Neural progenitor cell (in vitro differentiated cells): ENCODE data around the gene CRYBG3. TPM values are rescaled to one million over a fixed set of nuclear protein-coding genes. Genes with fewer than 3 reads are reported as not detected.

Experiments
- DNase-seq: peaks from one replicate; pipeline ENCODE4 v3.0.0-alpha.2; 2016; ENCODE audit warnings: low spot score
- H2AFZ ChIP-seq: fragments of 200-600 bp; sonication (generic); replicated peaks from 2 replicates; pipeline ENCODE4 v1.6.1; 2016; ENCODE audit warnings: antibody characterized with exemption
- H3F3A ChIP-seq: fragments of 200-600 bp; sonication (generic); 2 replicates; pipeline ENCODE4 v1.6.1; 2016; ENCODE audit warnings: antibody characterized with exemption, low read depth
- H3K27ac ChIP-seq: fragments of 200-600 bp; sonication (generic); 2 replicates; pipeline ENCODE4 v1.5.1; 2016; ENCODE audit warnings: mild to moderate bottlenecking
- H3K27me3 ChIP-seq: fragments of 200-600 bp; sonication (generic); 2 replicates; pipeline ENCODE4 v1.6.1; 2016; ENCODE audit warnings: mild to moderate bottlenecking, moderate library complexity
- H3K36me3 ChIP-seq: fragments of 200-600 bp; sonication (generic); 2 replicates; pipeline ENCODE4 v1.5.1; 2016
- H3K4me1 ChIP-seq: fragments of 200-600 bp; sonication (generic); 2 replicates; pipeline ENCODE4 v1.6.1; 2016; ENCODE audit warnings: mixed run types
- H3K4me2 ChIP-seq: fragments of 200-600 bp; sonication (generic); 2 replicates; pipeline ENCODE4 v1.6.1; 2016
- H3K4me3 ChIP-seq: fragments of 200-600 bp; sonication (generic); 2 replicates; pipeline ENCODE4 v1.5.1; 2016
- H3K79me2 ChIP-seq: fragments of 200-600 bp; sonication (generic); 2 replicates; pipeline ENCODE4 v1.6.1; 2016; ENCODE audit warnings: low read depth
- H3K9ac ChIP-seq: fragments of 200-600 bp; sonication (generic); 2 replicates; pipeline ENCODE4 v1.6.1; 2016
- H3K9me3 ChIP-seq: fragments of 200-600 bp; sonication (generic); 2 replicates; pipeline ENCODE4 v1.5.1; 2016; ENCODE audit warnings: low read depth
- H4K20me1 ChIP-seq: fragments of 200-600 bp; sonication (generic); 2 replicates; pipeline ENCODE4 v1.6.1; 2016; ENCODE audit warnings: low read depth
- H3K27ac Mint-ChIP-seq: 3 replicates; pipeline ENCODE4 v1.8.0; 2021; ENCODE audit warnings: mixed read lengths
- H3K27me3 Mint-ChIP-seq: 2 replicates; pipeline ENCODE4 v1.8.0; 2022; ENCODE audit warnings: low read depth, mild to moderate bottlenecking, inconsistent platforms, moderate library complexity, mixed read lengths; ENCODE audit not compliant: insufficient read depth
- H3K36me3 Mint-ChIP-seq: 3 replicates; pipeline ENCODE4 v1.8.0; 2021; ENCODE audit warnings: mixed read lengths
- H3K4me1 Mint-ChIP-seq: 3 replicates; pipeline ENCODE4 v1.8.0; 2021; ENCODE audit warnings: mixed read lengths
- H3K4me3 Mint-ChIP-seq: 3 replicates; pipeline ENCODE4 v1.8.0; 2021; ENCODE audit warnings: mild to moderate bottlenecking, moderate library complexity, mixed read lengths
- H3K9me3 Mint-ChIP-seq: 3 replicates; pipeline ENCODE4 v1.8.0; 2020; ENCODE audit warnings: mixed read lengths
- CTCF ChIP-seq: fragments of 200-600 bp; sonication (generic); IDR thresholded peaks from 2 replicates; pipeline ENCODE4 v1.5.1; 2017; ENCODE audit warnings: antibody characterized with exemption, mild to moderate bottlenecking
- EZH2 ChIP-seq: fragments of 200-600 bp; sonication (generic); IDR thresholded peaks from 2 replicates; pipeline ENCODE4 v1.6.1; 2017; ENCODE audit warnings: antibody characterized with exemption, mild to moderate bottlenecking, moderate library complexity
- EZH2phosphoT487 ChIP-seq: fragments of 200-600 bp; sonication (generic); IDR thresholded peaks from 2 replicates; pipeline ENCODE4 v1.6.1; 2017; ENCODE audit warnings: antibody characterized with exemption
- total RNA-seq: library from RNA; depleted of rRNA; stranded (reverse); fragments of >200 nt; gene quantifications from 2 replicates; pipeline ENCODE4 v1.2.3, GENCODE V29; 2015; ENCODE audit warnings: low replicate concordance

CRYBG3 gene
- total RNA-seq, 1 donor from 2014 or later, result 12.3 TPM

DNA sequence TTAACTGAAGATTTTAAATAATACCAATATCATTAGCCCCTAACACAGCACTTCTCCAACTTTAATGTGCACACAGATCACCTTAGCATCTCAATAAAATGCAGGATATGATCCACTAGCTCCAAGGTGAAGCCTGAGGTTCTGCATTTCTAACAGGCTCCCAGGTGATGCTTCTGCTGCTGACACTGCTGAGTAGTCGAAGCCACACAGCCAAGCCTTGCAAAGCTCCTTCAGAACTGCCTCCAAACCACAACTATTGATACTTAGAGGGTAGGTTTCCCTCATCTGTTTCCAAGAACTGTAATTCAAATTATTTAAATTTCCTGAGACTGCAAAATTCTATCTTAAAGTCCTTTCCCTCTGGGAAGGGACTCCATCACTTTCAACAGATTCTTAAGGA lies 146.6 kb downstream of the CRYBG3 start:
- no peaks in the 10 kb centered on the region for H3F3A ChIP-seq
- Mint-ChIP-seq H3K36me3 (peaks cover 12% of the 10 kb centered on the region), H3K27ac (no peak overlapping the region), H3K9me3 (no peaks in the 10 kb centered on the region), H3K4me3 (no peak overlapping the region), H3K27me3 (peaks cover 6% of the 10 kb centered on the region), H3K4me1 (peaks cover 7% of the 10 kb centered on the region)
- no peaks in the 10 kb centered on the region for H3K36me3 ChIP-seq
- no peak overlapping the region for H2AFZ ChIP-seq
- H3K9ac ChIP-seq, result no peak overlapping the region
- H3K79me2 ChIP-seq, result no peaks in the 10 kb centered on the region
- DNase-seq, result no peak
- H3K4me1 ChIP-seq, result no peaks in the 10 kb centered on the region
- no peaks in the 10 kb centered on the region for H4K20me1 ChIP-seq
- H3K27ac ChIP-seq, result no peak overlapping the region
- TF ChIP-seq EZH2 (no peak), CTCF (no peak), EZH2phosphoT487 (no peak)
- H3K4me3 ChIP-seq, result no peak overlapping the region
- peaks cover 19% of the 10 kb centered on the region for H3K27me3 ChIP-seq
- H3K4me2 ChIP-seq, result no peak overlapping the region
- no peaks in the 10 kb centered on the region for H3K9me3 ChIP-seq

- H3K9ac ChIP-seq, result no peak overlapping the region
- no peaks in the 10 kb centered on the region for H4K20me1 ChIP-seq
- Mint-ChIP-seq H3K4me1 (peaks cover 7% of the 10 kb centered on the region), H3K27me3 (peaks cover 8% of the 10 kb centered on the region), H3K27ac (no peak overlapping the region), H3K36me3 (peaks cover 11% of the 10 kb centered on the region), H3K9me3 (no peaks in the 10 kb centered on the region), H3K4me3 (no peak overlapping the region)
- no peaks in the 10 kb centered on the region for H3F3A ChIP-seq
- no peaks in the 10 kb centered on the region for H3K36me3 ChIP-seq
- no peak for TF ChIP-seq EZH2
- TF ChIP-seq EZH2phosphoT487, result no peak
- no peak for TF ChIP-seq CTCF
- H3K4me1 ChIP-seq, result no peaks in the 10 kb centered on the region
- no peak for DNase-seq
- no peaks in the 10 kb centered on the region for H3K79me2 ChIP-seq
- H3K27me3 ChIP-seq, result peaks cover 21% of the 10 kb centered on the region
- H3K4me2 ChIP-seq, result no peak overlapping the region
- H3K27ac ChIP-seq, result no peak overlapping the region
- H3K4me3 ChIP-seq, result no peak overlapping the region
- H3K9me3 ChIP-seq, result no peaks in the 10 kb centered on the region
- no peak overlapping the region for H2AFZ ChIP-seq
Observed at GRCh38 chr3:97969541-97969940, 147.7 kb downstream of the CRYBG3 start.

GRCh38 chr3:97970156-97970555 lies 148.3 kb downstream of the CRYBG3 start:
- no peak for DNase-seq
- H3K4me1 Mint-ChIP-seq, result peaks cover 7% of the 10 kb centered on the region
- H3K27ac Mint-ChIP-seq, result no peak overlapping the region
- H3K27ac ChIP-seq, result no peak overlapping the region
- no peak overlapping the region for H2AFZ ChIP-seq
- H3K27me3 ChIP-seq, result peaks cover 21% of the 10 kb centered on the region
- TF ChIP-seq EZH2phosphoT487 (no peak), EZH2 (no peak), CTCF (no peak)
- H3K9ac ChIP-seq, result no peak overlapping the region
- no peaks in the 10 kb centered on the region for H3K4me1 ChIP-seq
- no peaks in the 10 kb centered on the region for H3F3A ChIP-seq
- no peaks in the 10 kb centered on the region for H3K36me3 ChIP-seq
- H4K20me1 ChIP-seq, result no peaks in the 10 kb centered on the region
- peaks cover 8% of the 10 kb centered on the region for H3K27me3 Mint-ChIP-seq
- H3K4me2 ChIP-seq, result no peak overlapping the region
- H3K36me3 Mint-ChIP-seq, result peaks cover 7% of the 10 kb centered on the region
- no peaks in the 10 kb centered on the region for H3K79me2 ChIP-seq
- no peaks in the 10 kb centered on the region for H3K9me3 ChIP-seq
- H3K4me3 Mint-ChIP-seq, result no peak overlapping the region
- no peak overlapping the region for H3K4me3 ChIP-seq
- no peaks in the 10 kb centered on the region for H3K9me3 Mint-ChIP-seq
